HG03095 (cell line): ENCODE results near the gene CADPS2.

Experiments used
- ATAC-seq: cut with Tn5 transposase; IDR thresholded peaks from one replicate; pipeline ENCODE4 v1.9.1; 2021; ENCODE audit warnings: moderate library complexity; ENCODE audit not compliant: unreplicated experiment

The CADPS2 gene

GRCh38 chr7:122327969-122328368, 558.3 kb downstream of the CADPS2 start:
- no peak for ATAC-seq

GRCh38 chr7:122316467-122317388, 569.5 kb downstream of the CADPS2 start:
- no peak for ATAC-seq

- ATAC-seq = no peak
These were observed 570.5 kb downstream of the CADPS2 start for GRCh38 chr7:122315507-122316466.

GRCh38 chr7:122314284-122314683, 572.0 kb downstream of the CADPS2 start:
- no peak for ATAC-seq

- no peak for ATAC-seq
These were observed 573.5 kb downstream of the CADPS2 start for GRCh38 chr7:122312789-122313188.

- ATAC-seq = no peak
These were observed 574.4 kb downstream of the CADPS2 start for GRCh38 chr7:122311734-122312450.

- ATAC-seq = no peak
These were observed 575.1 kb downstream of the CADPS2 start for GRCh38 chr7:122311050-122311700.

- no peak for ATAC-seq
These were observed 575.9 kb downstream of the CADPS2 start for GRCh38 chr7:122310119-122311021.

- ATAC-seq = no peak
These were observed 576.8 kb downstream of the CADPS2 start for GRCh38 chr7:122309421-122309820.

- ATAC-seq = no peak
These were observed 579.0 kb downstream of the CADPS2 start for GRCh38 chr7:122307228-122307621.

- no peak for ATAC-seq
These were observed 579.7 kb downstream of the CADPS2 start for GRCh38 chr7:122306320-122307227.

GRCh38 chr7:122305475-122306319, 580.6 kb downstream of the CADPS2 start:
- ATAC-seq = no peak

- ATAC-seq = no peak
These were observed 581.3 kb downstream of the CADPS2 start for GRCh38 chr7:122304996-122305421.

GRCh38 chr7:122304319-122304975, 581.8 kb downstream of the CADPS2 start, which contains the start of gene FEZF1:
Gene FEZF1, minus strand, starts transcription at chr7:122304750. Its CDS starts 313 bp downstream, at chr7:122304437.
- no peak for ATAC-seq

GRCh38 chr7:122303531-122304318, 582.5 kb downstream of the CADPS2 start:
- no peak for ATAC-seq
